Measurements from ENCODE around the gene KLHDC10.

GRCh38 chr7:130062246-130062645, 8.1 kb upstream of the KLHDC10 start:
- TF ChIP-seq POLR2AphosphoS5 (IDR thresholded peaks at IDR 0.05; ENCODE audit: low read depth, low read length) = no peak
- no peak for TF ChIP-seq TAF1 (IDR thresholded peaks at IDR 0.05; ENCODE audit: borderline replicate concordance, insufficient read depth, low read length)
